Activated CD4-positive, alpha-beta T cell treated with anti-CD3 and anti-CD28 coated beads, Interleukin-2, amount 10 ng/mL, durations not matched to agents 7 days and 5 days (primary cell): ENCODE measurements around the gene CKAP4. TPM values are rescaled to one million over a fixed set of nuclear protein-coding genes. Genes with fewer than 3 reads are reported as not detected.
A peak's percentile ranks its signal among the peaks of the same experiment; 100 is the strongest.

ENCODE experiments used
- CTCF ChIA-PET: fragments of 350-600 bp; sonication (Branson Sonifier 250); formaldehyde crosslinking; loops from one replicate; lab custom pipeline; 2021; ENCODE audit warnings: antibody characterized with exemption; lab: Charles Lee
- POLR2A ChIA-PET: fragments of 350-600 bp; sonication (Branson Sonifier 250); formaldehyde crosslinking; loops from one replicate; lab custom pipeline; 2021; ENCODE audit warnings: antibody characterized with exemption; lab: Charles Lee
- DNase-seq: peaks from one replicate; pipeline ENCODE4 v3.0.0-alpha.2; 2020
- H3K27ac Mint-ChIP-seq: one replicate; pipeline ENCODE4 v1.8.0; 2021; ENCODE audit warnings: mild to moderate bottlenecking, moderate library complexity, mixed read lengths
- H3K27me3 Mint-ChIP-seq: one replicate; pipeline ENCODE4 v1.8.0; 2021; ENCODE audit warnings: mixed read lengths
- H3K36me3 Mint-ChIP-seq: one replicate; pipeline ENCODE4 v1.8.0; 2021; ENCODE audit warnings: low read depth, mixed read lengths
- H3K4me1 Mint-ChIP-seq: one replicate; pipeline ENCODE4 v1.8.0; 2021; ENCODE audit warnings: mixed read lengths
- H3K4me3 Mint-ChIP-seq: one replicate; pipeline ENCODE4 v1.8.0; 2021; ENCODE audit warnings: mild to moderate bottlenecking, moderate library complexity, mixed read lengths
- H3K9me3 Mint-ChIP-seq: one replicate; pipeline ENCODE4 v1.8.0; 2021; ENCODE audit warnings: mixed read lengths
- total RNA-seq, 2 experiments: library from RNA; stranded (reverse); gene quantifications; one replicate each; pipeline ENCODE4 v1.2.3, GENCODE V29; 2021

Gene CKAP4
- total RNA-seq, 2 experiments from 2014 or later = 1.7 to 2.1 TPM

DNA sequence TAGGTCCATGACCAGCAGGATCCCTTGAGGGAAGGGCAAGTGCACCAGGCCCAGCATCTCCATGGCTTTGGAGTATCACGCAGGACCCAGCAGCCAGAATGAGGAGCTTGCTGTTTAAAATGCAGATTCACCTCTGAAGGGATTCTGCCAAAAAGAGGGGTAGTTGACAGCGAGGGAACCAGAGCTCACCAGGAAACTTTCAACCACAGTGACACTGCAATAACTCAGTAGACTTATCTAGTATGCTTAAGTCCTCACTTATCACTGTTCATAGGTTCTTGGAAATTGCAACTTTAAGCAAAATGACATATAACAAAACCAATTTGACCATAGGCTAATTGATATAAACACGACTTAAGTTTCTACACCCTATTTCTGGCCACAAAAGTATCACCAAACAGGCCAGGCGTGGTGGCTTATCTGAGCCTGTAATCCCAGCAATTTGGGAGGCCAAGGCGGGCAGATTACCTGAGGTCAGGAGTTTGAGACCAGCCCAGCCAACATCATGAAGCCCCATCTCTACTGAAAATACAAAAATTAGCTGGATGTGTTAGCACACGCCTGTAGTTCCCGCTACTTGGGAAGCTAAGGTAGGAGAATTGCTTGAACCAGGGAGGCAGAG lies 21.4 kb upstream of the CKAP4 start:
- H3K27ac Mint-ChIP-seq = peak overlapping the region; percentile 21
- POLR2A ChIA-PET = no interaction called here
- CTCF ChIA-PET = interaction anchor here (0.7 to 3.6 kb wide), 3 partner anchors 10 to 146 kb away, joined by 3 to 10 read pairs (median 6); no protein-coding TSS in a partner anchor

DNA sequence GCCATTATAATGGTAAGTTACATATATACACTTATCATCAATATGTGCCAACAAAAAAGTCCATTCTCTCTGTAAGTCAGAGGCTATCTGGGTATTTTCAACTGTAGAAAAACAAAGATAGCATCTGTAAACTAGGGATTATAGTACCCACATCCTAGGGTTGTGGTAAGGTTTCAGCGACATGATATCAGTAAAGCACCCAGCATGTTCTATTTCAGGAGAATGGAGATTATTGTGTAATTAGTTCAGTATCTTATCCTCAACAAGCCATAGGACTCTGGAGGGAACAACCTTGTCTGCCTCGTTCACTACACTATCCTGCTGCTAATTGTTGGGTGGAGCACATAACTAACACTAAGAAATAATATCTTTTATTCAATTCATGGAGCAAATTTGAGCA lies 19.7 kb upstream of the CKAP4 start:
- H3K27me3 Mint-ChIP-seq = peaks cover 29% of the 10 kb centered on the region
- DNase-seq = peak; percentile 21
- no peaks in the 10 kb centered on the region for H3K9me3 Mint-ChIP-seq
- ChIA-PET CTCF (interaction anchor here (1.5 kb wide), 1 partner anchor 16 kb away, joined by 3 read pairs; no protein-coding TSS in a partner anchor), POLR2A (no interaction called here)
- H3K4me3 Mint-ChIP-seq = no peak overlapping the region
- H3K27ac Mint-ChIP-seq = peak overlapping the region; percentile 54
- no peaks in the 10 kb centered on the region for H3K36me3 Mint-ChIP-seq
- H3K4me1 Mint-ChIP-seq = peaks cover 21% of the 10 kb centered on the region

More for the DNA sequence above, 21.4 kb upstream of the CKAP4 start:
- H3K4me1 Mint-ChIP-seq = peaks cover 21% of the 10 kb centered on the region
- no peak for DNase-seq
- H3K4me3 Mint-ChIP-seq = no peak overlapping the region
- peaks cover 23% of the 10 kb centered on the region for H3K27me3 Mint-ChIP-seq
- no peaks in the 10 kb centered on the region for H3K36me3 Mint-ChIP-seq
- no peaks in the 10 kb centered on the region for H3K9me3 Mint-ChIP-seq

DNA sequence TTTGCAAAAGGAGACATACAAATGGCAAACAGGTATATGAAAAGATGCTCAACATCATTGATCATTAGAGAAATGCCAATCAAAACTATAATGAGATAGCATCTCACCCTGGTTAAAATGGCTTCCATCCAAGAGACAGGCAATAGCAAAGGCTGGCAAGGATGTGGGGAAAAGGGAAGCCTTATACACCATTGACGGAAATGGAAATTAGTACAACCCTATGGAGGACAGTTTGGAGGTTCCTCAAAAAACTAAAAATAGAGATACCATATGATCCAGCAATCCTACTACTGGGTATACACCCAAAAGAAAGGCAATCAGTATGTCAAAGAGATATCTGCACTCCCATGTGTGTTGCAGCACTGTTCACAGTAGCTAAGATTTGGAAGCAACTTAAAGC lies 17.3 kb upstream of the CKAP4 start:
- Mint-ChIP-seq H3K4me3 (no peak overlapping the region), H3K36me3 (no peaks in the 10 kb centered on the region), H3K4me1 (peaks cover 21% of the 10 kb centered on the region), H3K9me3 (no peaks in the 10 kb centered on the region), H3K27me3 (peaks cover 22% of the 10 kb centered on the region), H3K27ac (no peak overlapping the region)
- ChIA-PET POLR2A (no interaction called here), CTCF (interaction anchor here (0.6 kb wide), 1 partner anchor 11 kb away, joined by 4 read pairs; no protein-coding TSS in a partner anchor)
- DNase-seq = no peak

DNA sequence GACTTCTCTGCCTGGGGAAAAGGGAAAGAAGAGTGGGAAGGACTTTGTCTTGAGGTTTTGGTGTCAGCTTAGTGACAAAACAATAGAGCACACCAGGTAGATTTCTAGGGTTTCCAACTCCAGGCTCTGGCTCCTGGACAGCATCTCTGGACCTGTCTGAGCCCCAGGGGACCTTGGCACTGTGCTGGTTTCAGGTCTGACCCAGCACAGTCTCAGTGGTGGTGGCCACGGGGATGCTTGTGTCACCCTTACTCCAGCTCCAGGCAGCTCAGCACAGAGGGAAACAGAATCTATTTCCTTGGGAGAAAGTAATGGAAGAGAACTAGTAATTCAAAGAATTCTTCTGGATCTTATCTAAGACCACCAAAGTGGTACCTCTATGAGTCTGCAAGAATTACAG lies 11.1 kb upstream of the CKAP4 start:
- no peak overlapping the region for H3K4me3 Mint-ChIP-seq
- ChIA-PET POLR2A (no interaction called here), CTCF (no interaction called here)
- peaks cover 4% of the 10 kb centered on the region for H3K27me3 Mint-ChIP-seq
- H3K36me3 Mint-ChIP-seq = no peaks in the 10 kb centered on the region
- DNase-seq = no peak
- no peak overlapping the region for H3K27ac Mint-ChIP-seq
- H3K4me1 Mint-ChIP-seq = no peaks in the 10 kb centered on the region
- no peaks in the 10 kb centered on the region for H3K9me3 Mint-ChIP-seq

DNA sequence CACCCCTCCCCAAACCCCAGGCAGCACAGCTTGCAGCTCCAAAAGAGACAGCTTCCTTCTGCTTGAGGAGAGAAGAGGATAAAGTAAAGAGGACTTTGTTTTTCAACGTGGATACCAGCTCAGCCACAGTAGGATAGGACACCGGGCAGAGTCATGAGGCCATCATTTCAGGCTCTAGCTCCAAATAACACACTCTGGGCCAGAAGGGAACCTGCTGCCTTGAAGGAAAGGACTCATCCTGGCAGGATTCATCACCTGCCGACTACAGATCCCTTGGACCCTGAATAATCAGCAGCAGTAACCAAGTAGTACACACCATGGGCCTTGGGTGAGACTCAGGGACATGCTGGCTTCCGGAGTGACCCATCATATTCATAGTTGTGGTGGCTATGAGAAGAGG lies 10.4 kb upstream of the CKAP4 start:
- Mint-ChIP-seq H3K36me3 (no peaks in the 10 kb centered on the region), H3K9me3 (no peaks in the 10 kb centered on the region), H3K27me3 (peaks cover 3% of the 10 kb centered on the region), H3K4me1 (no peaks in the 10 kb centered on the region), H3K4me3 (no peak overlapping the region), H3K27ac (no peak overlapping the region)
- ChIA-PET POLR2A (no interaction called here), CTCF (no interaction called here)
- no peak for DNase-seq

DNA sequence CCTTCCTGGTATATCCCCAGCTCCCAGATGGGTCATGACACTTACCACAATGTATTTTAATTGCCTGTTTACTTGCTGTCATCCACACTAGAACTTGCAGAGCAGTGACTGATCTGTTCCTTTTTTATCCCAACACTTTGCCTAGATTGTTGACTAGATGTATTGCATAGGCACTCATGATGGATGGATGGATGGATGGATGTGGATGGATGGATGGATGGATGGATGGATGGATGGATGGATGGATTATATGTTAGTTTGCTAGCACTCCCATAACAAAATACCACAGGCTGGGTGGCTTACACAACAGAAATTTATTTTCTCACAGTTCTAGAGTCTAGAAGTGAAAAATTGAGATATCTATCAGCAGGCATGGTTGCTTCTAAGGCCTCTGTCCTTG lies 8.7 kb upstream of the CKAP4 start:
- H3K27me3 Mint-ChIP-seq = no peaks in the 10 kb centered on the region
- POLR2A ChIA-PET = no interaction called here

DNA sequence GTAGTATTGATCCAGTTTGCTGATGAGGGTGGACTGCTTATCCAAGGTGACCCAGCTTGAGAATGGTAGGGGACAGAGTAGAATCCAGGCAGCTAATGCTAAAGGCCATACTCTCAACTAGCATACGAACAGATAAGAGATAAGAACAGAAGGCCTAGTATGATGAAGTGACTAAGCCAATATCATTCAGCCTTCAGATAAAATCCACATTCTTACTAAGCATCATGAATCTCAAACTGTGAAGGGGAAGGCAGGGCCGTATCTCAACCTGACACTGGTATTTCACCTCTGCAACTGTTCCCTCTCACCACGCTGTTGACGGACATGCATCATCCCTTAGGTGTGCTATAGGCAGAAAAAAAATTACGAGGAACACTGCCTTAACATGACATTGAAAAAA lies 8.1 kb upstream of the CKAP4 start:
- ChIA-PET CTCF (interaction anchor here (1.6 kb wide), 1 partner anchor 28 kb away, joined by 6 read pairs; no protein-coding TSS in a partner anchor), POLR2A (no interaction called here)
- Mint-ChIP-seq H3K4me3 (no peak overlapping the region), H3K4me1 (no peaks in the 10 kb centered on the region), H3K27me3 (no peaks in the 10 kb centered on the region), H3K27ac (no peak overlapping the region), H3K9me3 (no peaks in the 10 kb centered on the region), H3K36me3 (no peaks in the 10 kb centered on the region)
- DNase-seq = no peak

More for the DNA sequence above, 8.7 kb upstream of the CKAP4 start:
- Mint-ChIP-seq H3K9me3 (no peaks in the 10 kb centered on the region), H3K4me3 (no peak overlapping the region), H3K4me1 (no peaks in the 10 kb centered on the region), H3K36me3 (no peaks in the 10 kb centered on the region), H3K27ac (no peak overlapping the region)
- no peak for DNase-seq
- CTCF ChIA-PET = interaction anchor here (1.6 kb wide), 1 partner anchor 28 kb away, joined by 6 read pairs; no protein-coding TSS in a partner anchor

DNA sequence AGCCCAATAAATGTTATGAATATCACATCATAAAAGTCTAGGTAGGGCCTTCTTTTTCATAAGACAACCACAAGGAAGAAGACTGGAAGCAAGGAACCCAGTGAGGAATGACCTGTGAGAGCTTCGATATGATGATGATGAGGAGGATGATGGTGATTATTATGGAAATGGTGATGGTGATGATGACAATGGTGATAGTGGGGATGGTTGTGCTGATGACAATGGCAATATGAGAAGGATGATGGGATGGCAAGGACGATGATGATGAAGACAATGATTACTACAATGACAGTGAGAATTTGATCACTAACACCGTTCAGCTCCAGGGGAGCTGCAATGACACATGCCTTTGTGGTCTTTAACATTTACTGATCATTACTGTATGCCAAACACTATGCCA lies 7.7 kb upstream of the CKAP4 start:
- POLR2A ChIA-PET = no interaction called here
- H3K36me3 Mint-ChIP-seq = no peaks in the 10 kb centered on the region
- H3K4me3 Mint-ChIP-seq = no peak overlapping the region
- H3K27ac Mint-ChIP-seq = no peak overlapping the region
- CTCF ChIA-PET = interaction anchor here (1.6 kb wide), 1 partner anchor 29 kb away, joined by 6 read pairs; no protein-coding TSS in a partner anchor
- DNase-seq = no peak
- no peaks in the 10 kb centered on the region for H3K4me1 Mint-ChIP-seq
- no peaks in the 10 kb centered on the region for H3K9me3 Mint-ChIP-seq
- H3K27me3 Mint-ChIP-seq = no peaks in the 10 kb centered on the region

DNA sequence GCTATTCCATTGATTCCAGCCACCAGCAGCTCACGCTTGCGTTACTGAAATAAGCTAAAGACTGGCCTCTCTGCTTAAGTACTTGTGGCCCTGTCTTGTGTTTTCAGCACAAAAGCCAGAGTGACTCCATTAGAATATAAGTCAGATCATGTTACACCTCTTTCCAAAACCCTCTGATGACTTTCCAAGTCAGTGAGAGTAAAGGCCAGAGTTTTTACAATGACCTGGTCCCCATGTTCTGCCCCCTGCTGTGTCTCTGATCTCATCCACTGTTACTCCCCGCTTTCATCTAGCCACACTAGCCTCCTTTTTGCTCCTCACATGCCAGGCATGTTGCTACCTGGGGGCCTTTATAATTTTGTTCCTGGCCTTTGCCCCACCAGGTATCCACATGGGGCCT lies 6.9 kb upstream of the CKAP4 start:
- Mint-ChIP-seq H3K9me3 (no peaks in the 10 kb centered on the region), H3K27me3 (peaks cover 2% of the 10 kb centered on the region), H3K36me3 (no peaks in the 10 kb centered on the region), H3K4me1 (peaks cover under 1% of the 10 kb centered on the region), H3K27ac (no peak overlapping the region), H3K4me3 (no peak overlapping the region)
- DNase-seq = no peak
- ChIA-PET CTCF (interaction anchor here (1.1 kb wide), 1 partner anchor 103 kb away, joined by 3 read pairs; the partner anchor contains the start of gene POLR3B), POLR2A (no interaction called here)

DNA sequence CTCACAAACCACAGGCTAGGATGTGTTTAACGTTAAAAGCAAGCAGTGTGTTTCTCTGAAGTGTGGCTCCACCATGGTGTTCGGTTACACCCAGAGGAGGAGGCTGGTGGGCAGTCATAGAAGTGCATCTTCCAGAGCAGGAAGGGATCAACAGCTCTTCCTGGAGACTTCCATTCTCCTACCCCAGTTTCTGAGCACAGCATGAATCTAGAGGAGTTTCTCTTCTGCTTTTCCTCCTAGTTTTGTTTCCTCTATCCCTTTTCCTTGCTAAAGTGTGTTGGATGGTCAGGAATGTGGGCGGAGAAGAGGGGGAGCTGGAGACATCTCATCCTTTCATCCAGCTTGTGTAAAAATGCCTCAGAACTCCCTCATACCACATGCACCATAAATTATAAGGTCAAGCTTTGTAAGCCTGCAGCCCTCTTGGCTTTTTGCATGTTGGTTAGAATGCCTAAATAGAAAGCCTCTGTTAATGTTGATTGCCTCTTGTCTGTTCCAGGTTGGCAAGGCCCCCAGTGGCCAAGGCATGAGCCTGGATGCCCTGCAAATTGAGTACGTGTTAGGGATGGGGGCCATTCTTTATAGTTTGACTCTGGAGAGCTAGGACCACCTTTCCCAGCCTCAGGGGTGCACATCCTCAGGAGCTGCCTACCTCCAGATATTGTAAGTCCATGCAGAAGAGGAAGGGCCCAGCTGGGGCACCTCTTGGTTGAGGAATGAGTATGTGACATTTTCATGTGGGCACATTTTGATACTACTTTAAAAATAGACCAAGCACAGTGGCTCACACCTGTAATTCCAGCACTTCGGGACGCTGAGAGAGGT lies 4.0 kb upstream of the CKAP4 start:
- H3K9me3 Mint-ChIP-seq = no peaks in the 10 kb centered on the region
- no peaks in the 10 kb centered on the region for H3K36me3 Mint-ChIP-seq
- H3K4me1 Mint-ChIP-seq = peaks cover 15% of the 10 kb centered on the region

DNA sequence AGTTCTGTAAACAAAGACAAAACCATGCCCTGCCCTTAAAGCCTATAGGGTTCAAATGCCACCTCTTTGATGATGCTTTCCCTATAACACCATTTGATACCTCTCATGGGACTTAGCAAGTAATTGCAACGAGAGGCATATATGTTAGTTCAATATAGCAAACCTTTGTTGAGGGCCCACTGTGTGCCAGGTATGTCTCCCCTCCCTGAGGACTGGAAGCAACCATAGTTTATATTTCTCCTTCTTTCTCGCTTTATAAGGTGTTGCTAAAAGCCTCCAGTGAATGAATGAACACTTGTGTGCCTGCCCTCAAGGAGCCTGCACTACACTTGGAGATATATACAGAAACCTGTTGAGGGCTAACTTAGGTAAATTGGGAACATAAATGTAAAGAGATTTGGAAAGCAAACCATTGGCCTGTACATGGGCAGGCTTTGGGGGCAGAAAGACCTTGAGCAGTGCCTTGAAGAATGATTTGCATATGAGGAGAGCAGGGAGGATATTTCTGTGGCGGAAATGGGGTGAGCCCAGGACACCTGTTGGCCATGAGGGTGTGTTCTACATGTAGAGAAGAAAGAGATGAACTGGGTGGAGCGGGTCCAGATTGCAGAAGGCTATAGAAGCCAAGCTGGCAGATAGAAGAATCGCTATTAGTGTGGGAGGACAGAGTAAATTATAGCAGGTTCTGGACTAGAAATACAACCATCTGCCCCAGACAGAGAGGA lies 1.8 kb upstream of the CKAP4 start:
- no peak for DNase-seq
- Mint-ChIP-seq H3K27me3 (peaks cover 15% of the 10 kb centered on the region), H3K4me1 (peaks cover 17% of the 10 kb centered on the region), H3K36me3 (no peaks in the 10 kb centered on the region), H3K9me3 (no peaks in the 10 kb centered on the region), H3K4me3 (no peak overlapping the region), H3K27ac (no peak overlapping the region)
- ChIA-PET CTCF (interaction anchor here (0.9 kb wide), 1 partner anchor 20 kb away, joined by 3 read pairs; no protein-coding TSS in a partner anchor), POLR2A (no interaction called here)

More for the DNA sequence above, 4.0 kb upstream of the CKAP4 start:
- ChIA-PET POLR2A (no interaction called here), CTCF (interaction anchor here (1.0 to 2.3 kb wide), 4 partner anchors 12 to 31 kb away, joined by 3 to 7 read pairs (median 3); no protein-coding TSS in a partner anchor)
- H3K27ac Mint-ChIP-seq = no peak overlapping the region
- H3K27me3 Mint-ChIP-seq = peaks cover 15% of the 10 kb centered on the region
- DNase-seq = no peak
- H3K4me3 Mint-ChIP-seq = no peak overlapping the region

DNA sequence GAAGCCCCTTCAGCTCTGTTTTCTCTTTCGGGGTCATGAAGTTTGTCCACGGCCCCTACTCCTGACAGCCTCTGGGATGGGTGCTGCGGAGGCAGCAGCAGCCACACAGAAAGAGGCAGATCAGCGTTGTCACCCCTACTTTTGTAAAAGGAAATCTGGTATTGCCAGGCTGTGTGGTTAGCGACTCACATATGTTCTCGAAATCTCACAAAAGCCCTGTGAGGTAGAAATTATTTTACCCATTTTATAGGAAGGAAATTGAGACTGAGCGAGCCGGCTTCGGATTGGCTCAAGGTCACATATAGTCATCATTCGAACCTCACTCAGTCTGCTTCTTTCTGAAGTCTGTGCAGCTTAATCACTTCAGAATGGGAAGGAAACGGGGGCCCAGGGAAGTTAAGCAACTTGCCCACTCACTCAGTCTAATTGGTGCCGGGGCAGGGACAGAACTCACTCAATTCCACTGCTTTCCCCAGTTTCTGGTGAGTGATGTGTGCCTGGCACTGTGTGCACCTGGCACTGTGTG lies 1.1 kb upstream of the CKAP4 start:
- Mint-ChIP-seq H3K36me3 (no peaks in the 10 kb centered on the region), H3K4me1 (peaks cover 17% of the 10 kb centered on the region), H3K4me3 (peak overlapping the region; percentile 62), H3K27me3 (peaks cover 15% of the 10 kb centered on the region), H3K9me3 (no peaks in the 10 kb centered on the region), H3K27ac (peak overlapping the region; percentile 57)
- ChIA-PET CTCF (no interaction called here), POLR2A (no interaction called here)
- DNase-seq = peak; percentile 29
